Right lobe of liver (tissue), 4 donors: ENCODE measurements around the gene DYSF.

Experiments used
- CTCF ChIP-seq, 4 donors: fragments of 200-600 bp in 3 of 4; fragments of 450-650 bp in 1 of 4; IDR thresholded peaks; one replicate each; pipeline versions ENCODE4 v1.5.1 to v1.8.0; 2016 to 2022; ENCODE audit warnings: antibody characterized with exemption in 4 of 4, mild to moderate bottlenecking in 2 of 4
- POLR2A ChIP-seq: fragments of 450-650 bp; IDR thresholded peaks from one replicate; pipeline ENCODE4 v1.6.1; 2017; ENCODE audit warnings: antibody characterized with exemption, mild to moderate bottlenecking
- donor health status: DM: no; HTN: no; CAD: no.
- donor health status: DM: no; HTN: no; CAD: no.
- donor health status: DM: no; HTN: yes; CAD: no.

DNA sequence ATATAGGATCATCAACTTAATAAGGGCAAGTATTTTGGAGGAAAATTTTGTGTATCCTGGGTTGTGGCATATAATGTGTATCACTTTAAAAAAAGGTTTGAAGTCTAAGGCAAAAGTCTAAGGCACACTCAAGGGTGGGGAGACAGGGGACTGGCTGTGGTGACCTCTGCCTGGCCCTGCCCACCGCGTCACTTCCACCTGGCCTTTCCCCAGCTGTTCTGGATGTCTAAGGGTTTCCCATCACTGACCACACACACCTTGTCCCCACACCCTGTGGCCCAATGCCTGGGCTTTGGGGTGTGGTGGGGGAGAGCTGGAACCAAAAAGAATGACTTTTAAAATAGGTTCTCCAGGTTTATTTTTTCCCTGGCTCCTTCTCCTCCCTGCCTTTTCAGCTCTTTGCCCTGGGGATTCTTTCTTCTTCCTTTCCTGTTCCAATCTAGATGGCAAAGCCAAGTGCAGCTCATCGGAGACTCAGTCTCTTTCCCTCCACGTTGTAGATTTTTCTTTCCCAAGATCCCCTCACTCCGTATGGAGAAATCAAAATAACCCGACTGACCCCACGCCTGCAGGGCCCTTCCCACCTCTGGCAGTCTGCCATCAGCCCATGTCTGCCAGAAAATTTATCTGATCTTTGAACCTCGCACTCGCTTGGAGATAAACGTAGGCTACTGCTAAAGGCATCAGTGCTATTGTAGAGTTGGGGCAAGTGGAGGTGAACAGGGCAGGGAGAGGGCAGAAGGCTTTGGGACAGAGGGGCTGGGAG lies 257.2 kb downstream of the DYSF start:
- TF ChIP-seq CTCF (IDR thresholded peaks at IDR 0.05) (no peak), POLR2A (no peak)
